ENCODE measurements around the gene OSM. TPM values are rescaled to one million over a fixed set of nuclear protein-coding genes. Genes with fewer than 3 reads are reported as not detected.

The OSM gene
- polyA plus RNA-seq, 1 of the 3 experiments (the other 2 are of a cell fraction), result not detected

DNA sequence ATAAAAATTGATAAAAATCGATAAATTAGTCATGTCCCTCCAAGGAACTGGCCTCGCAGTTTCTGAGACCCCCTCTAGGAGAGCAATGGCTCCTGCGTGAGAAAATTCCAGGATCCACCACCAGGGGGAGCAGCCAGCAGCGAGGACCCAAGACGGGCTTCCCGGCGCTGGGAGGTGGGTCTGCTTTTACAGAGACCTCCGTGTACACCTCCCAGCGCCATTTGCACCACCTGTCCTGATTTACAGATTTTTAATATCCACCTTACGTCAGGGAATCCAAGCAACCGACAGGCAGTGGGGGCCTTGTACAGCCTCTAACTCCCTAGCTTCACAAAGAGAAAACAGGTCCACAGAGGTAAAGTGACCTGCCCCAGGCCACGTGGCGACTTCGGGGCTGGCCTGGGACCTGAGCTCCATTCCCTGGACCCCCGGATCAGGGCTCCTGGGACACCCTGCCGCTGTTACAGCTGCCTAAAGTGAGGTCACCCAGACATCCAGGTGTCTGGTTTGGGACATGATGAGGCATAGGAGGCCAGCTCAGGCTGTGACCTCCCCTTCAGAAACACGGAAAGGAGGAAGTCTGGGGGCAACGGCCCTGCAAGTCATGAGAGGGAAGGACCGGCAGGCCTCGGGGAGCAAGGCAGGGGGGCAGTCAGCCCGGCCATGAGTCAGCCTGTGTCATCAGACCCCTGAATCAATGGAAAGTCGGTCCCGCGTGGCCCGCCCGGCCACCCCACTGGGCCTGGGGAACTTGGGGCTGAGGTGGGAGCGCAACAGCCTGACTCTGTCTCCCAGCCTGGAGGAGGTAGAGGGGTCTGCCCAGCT lies 3.5 kb downstream of the OSM start:
- no peaks in the 10 kb centered on the region for H3K9me3 ChIP-seq

DNA sequence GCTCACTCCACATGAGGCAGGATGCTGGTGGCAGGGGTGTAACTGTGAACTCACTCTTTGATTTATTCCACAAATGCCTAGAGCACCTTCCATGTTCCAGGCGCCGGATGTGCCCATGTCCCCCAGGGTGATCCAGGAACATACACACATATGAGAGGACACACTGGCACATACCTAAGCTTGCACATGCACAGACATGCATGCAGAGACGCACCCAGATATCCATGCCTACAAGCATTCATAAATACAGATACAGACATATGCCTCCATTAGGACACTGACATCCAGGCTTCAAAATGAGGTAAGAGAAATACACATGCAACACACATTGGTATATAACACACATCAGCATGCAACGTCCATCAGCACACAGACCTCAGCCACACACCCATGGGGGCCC lies 4.5 kb downstream of the OSM start:
- no peak overlapping the region for H3K4me3 ChIP-seq (ENCODE audit: low read depth in 2 of 2, low read length in 1 of 2)
- ChIA-PET POLR2A (no interaction called here), CTCF (interaction anchor here (1.4 to 5.6 kb wide), 5 partner anchors 21 to 150 kb away, joined by 4 to 43 read pairs (median 5); partner anchors contain the start of gene RNF215)
- H3K27ac ChIP-seq (ENCODE audit: low read depth in 2 of 2, low read length in 1 of 2), result no peak overlapping the region
- no peak overlapping the region for H3K4me2 ChIP-seq
- H2AFZ ChIP-seq (ENCODE audit: low read depth), result no peak overlapping the region
- H4K20me1 ChIP-seq (ENCODE audit: insufficient read depth), result no peaks in the 10 kb centered on the region
- H3F3A ChIP-seq (replicated peaks; ENCODE audit: insufficient read depth), result no peaks in the 10 kb centered on the region
- DNase-seq, result no peak
- no peaks in the 10 kb centered on the region for H3K79me2 ChIP-seq (ENCODE audit: insufficient read depth)
- no peaks in the 10 kb centered on the region for H3K36me3 ChIP-seq (replicated peaks in 1 of 2; ENCODE audit: control insufficient read depth in 1 of 2, insufficient read depth in 2 of 2, low read length in 1 of 2)
- no peaks in the 10 kb centered on the region for H3K9me3 ChIP-seq
- H3K9me2 ChIP-seq, result no peaks in the 10 kb centered on the region
- H3K27me3 ChIP-seq (ENCODE audit: insufficient read depth), result no peaks in the 10 kb centered on the region
- TF ChIP-seq MXI1 (IDR thresholded peaks at IDR 0.05; ENCODE audit: low read depth, low read length), result no peak
- H3K9ac ChIP-seq, result no peak overlapping the region
- peaks cover 3 to 5% of the 10 kb centered on the region in 2 experiments; a peak in 2 of 4 replicates for H3K4me1 ChIP-seq (ENCODE audit: control insufficient read depth in 1 of 2, insufficient read depth in 2 of 2, low read depth in 1 of 2, low read length in 1 of 2)
- 94% methylated on average over 4 of the region's 4 CpGs for WGBS (ENCODE audit: low lambda C conversion rate)

More for the DNA sequence above, 3.5 kb downstream of the OSM start:
- Histone ChIP-seq H3K27ac (ENCODE audit: low read depth in 2 of 2, low read length in 1 of 2) (no peak overlapping the region), H3K79me2 (ENCODE audit: insufficient read depth) (no peaks in the 10 kb centered on the region), H3K36me3 (replicated peaks in 1 of 2; ENCODE audit: control insufficient read depth in 1 of 2, insufficient read depth in 2 of 2, low read length in 1 of 2) (no peaks in the 10 kb centered on the region), H3K4me2 (peak overlapping the region; percentile 84), H3K9ac (no peak overlapping the region), H3K4me3 (ENCODE audit: low read depth in 2 of 2, low read length in 1 of 2) (peak overlapping the region in 1 of 2 experiments; percentile 43; a peak in 1 of 4 replicates), H3F3A (replicated peaks; ENCODE audit: insufficient read depth) (no peaks in the 10 kb centered on the region), H3K4me1 (ENCODE audit: control insufficient read depth in 1 of 2, insufficient read depth in 2 of 2, low read depth in 1 of 2, low read length in 1 of 2) (peaks cover 3 to 5% of the 10 kb centered on the region in 2 experiments; a peak in 2 of 4 replicates), H2AFZ (ENCODE audit: low read depth) (peak overlapping the region; percentile 89), H3K27me3 (ENCODE audit: insufficient read depth) (no peaks in the 10 kb centered on the region), H4K20me1 (ENCODE audit: insufficient read depth) (no peaks in the 10 kb centered on the region), H3K9me2 (no peaks in the 10 kb centered on the region)
- CTCF ChIA-PET, result interaction anchor here (0.6 to 5.6 kb wide), 35 partner anchors 8 to 952 kb away, joined by 3 to 43 read pairs (median 4); partner anchors contain the start of genes RNF215 and SEC14L2
- TF ChIP-seq JUND (IDR thresholded peaks at IDR 0.05), result no peak
- TF ChIP-seq, protein P1, sequence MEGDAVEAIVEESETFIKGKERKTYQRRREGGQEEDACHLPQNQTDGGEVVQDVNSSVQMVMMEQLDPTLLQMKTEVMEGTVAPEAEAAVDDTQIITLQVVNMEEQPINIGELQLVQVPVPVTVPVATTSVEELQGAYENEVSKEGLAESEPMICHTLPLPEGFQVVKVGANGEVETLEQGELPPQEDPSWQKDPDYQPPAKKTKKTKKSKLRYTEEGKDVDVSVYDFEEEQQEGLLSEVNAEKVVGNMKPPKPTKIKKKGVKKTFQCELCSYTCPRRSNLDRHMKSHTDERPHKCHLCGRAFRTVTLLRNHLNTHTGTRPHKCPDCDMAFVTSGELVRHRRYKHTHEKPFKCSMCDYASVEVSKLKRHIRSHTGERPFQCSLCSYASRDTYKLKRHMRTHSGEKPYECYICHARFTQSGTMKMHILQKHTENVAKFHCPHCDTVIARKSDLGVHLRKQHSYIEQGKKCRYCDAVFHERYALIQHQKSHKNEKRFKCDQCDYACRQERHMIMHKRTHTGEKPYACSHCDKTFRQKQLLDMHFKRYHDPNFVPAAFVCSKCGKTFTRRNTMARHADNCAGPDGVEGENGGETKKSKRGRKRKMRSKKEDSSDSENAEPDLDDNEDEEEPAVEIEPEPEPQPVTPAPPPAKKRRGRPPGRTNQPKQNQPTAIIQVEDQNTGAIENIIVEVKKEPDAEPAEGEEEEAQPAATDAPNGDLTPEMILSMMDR (IDR thresholded peaks at IDR 0.05), result peak; percentile 96
- TF ChIP-seq NRF1 (IDR thresholded peaks at IDR 0.05; ENCODE audit: low read depth, low read length), result no peak
- TF ChIP-seq EP300 (IDR thresholded peaks at IDR 0.05; ENCODE audit: borderline replicate concordance in 1 of 2, low read depth in 1 of 2, low read length in 1 of 2), result no peak
- no peak for TF ChIP-seq CHD2 (IDR thresholded peaks at IDR 0.05; ENCODE audit: low read length, partially characterized antibody)
- peak; percentile 68 for TF ChIP-seq RAD21 (IDR thresholded peaks at IDR 0.05; ENCODE audit: low read length)
- TF ChIP-seq NFIC (IDR thresholded peaks at IDR 0.05; ENCODE audit: borderline replicate concordance), result no peak
- TF ChIP-seq SMC3 (IDR thresholded peaks at IDR 0.05; ENCODE audit: low read depth, low read length), result peak; percentile 88
- POLR2A ChIA-PET, result no interaction called here
- 22% methylated on average over 22 of the region's 27 CpGs for WGBS (ENCODE audit: low lambda C conversion rate)
- DNase-seq, result peak; percentile 92

Measured in SK-N-SH (cell line).